CD4-positive, CD25-positive, alpha-beta regulatory T cell (primary cell): ENCODE results near the gene LRRK1. TPM values are rescaled to one million over a fixed set of nuclear protein-coding genes. Genes with fewer than 3 reads are reported as not detected.

ENCODE experiments used
- ATAC-seq, 2 donors: fragments of 150-1000 bp; cut with Tn5 transposase; one replicate each; pipeline ENCODE4 v1.10.0; 2021; ENCODE audit warnings: low read depth in 2 of 2, moderate number of reproducible peaks in 2 of 2, moderate library complexity in 1 of 2
- DNase-seq, 3 donors: peaks; one replicate each; pipeline versions ENCODE4 v3.0.0 to v3.0.0-alpha.2; 2012 to 2022; ENCODE audit warnings: mixed read lengths in 1 of 3
- H3K27ac ChIP-seq: one replicate; pipeline ENCODE4 v1.7.0; 2013; ENCODE audit warnings: mild to moderate bottlenecking, low read length; ENCODE audit not compliant: insufficient read depth, poor library complexity, severe bottlenecking
- H3K27me3 ChIP-seq: one replicate; pipeline ENCODE4 v1.7.0; 2013; ENCODE audit warnings: low read length; ENCODE audit not compliant: control insufficient read depth, insufficient read depth
- H3K36me3 ChIP-seq: one replicate; pipeline ENCODE4 v1.7.0; 2013; ENCODE audit warnings: mild to moderate bottlenecking, low read length, moderate library complexity; ENCODE audit not compliant: control insufficient read depth, insufficient read depth
- H3K4me1 ChIP-seq: 2 replicates; pipeline ENCODE4 v1.7.0; 2013; ENCODE audit warnings: mild to moderate bottlenecking, low read length; ENCODE audit not compliant: insufficient read depth, control insufficient read depth, poor library complexity, severe bottlenecking
- H3K4me3 ChIP-seq: one replicate; pipeline ENCODE4 v1.7.0; 2013; ENCODE audit warnings: low read depth, mild to moderate bottlenecking, low read length, moderate library complexity
- H3K9me3 ChIP-seq, 2 experiments: 1 replicate in 1 of 2; 2 replicates in 1 of 2; pipeline ENCODE4 v1.7.0; 2013; ENCODE audit warnings: low read length in 2 of 2, mild to moderate bottlenecking in 1 of 2, moderate library complexity in 1 of 2; ENCODE audit not compliant: control insufficient read depth in 2 of 2
- H3K27ac Mint-ChIP-seq, 3 donors: one replicate each; pipeline ENCODE4 v1.8.0; 2020 to 2022; ENCODE audit warnings: mild to moderate bottlenecking in 3 of 3, mixed read lengths in 3 of 3, moderate library complexity in 2 of 3
- H3K27me3 Mint-ChIP-seq: one replicate; pipeline ENCODE4 v1.8.0; 2022; ENCODE audit warnings: mild to moderate bottlenecking, mixed read lengths
- H3K36me3 Mint-ChIP-seq: one replicate; pipeline ENCODE4 v1.8.0; 2020; ENCODE audit warnings: mixed read lengths
- H3K4me1 Mint-ChIP-seq, 4 donors: one replicate each; pipeline ENCODE4 v1.8.0; 2020 to 2022; ENCODE audit warnings: mixed read lengths in 4 of 4, mild to moderate bottlenecking in 1 of 4
- H3K4me3 Mint-ChIP-seq, 4 donors: one replicate each; pipeline ENCODE4 v1.8.0; 2020 to 2022; ENCODE audit warnings: mild to moderate bottlenecking in 4 of 4, mixed read lengths in 4 of 4, moderate library complexity in 3 of 4
- H3K9me3 Mint-ChIP-seq, 7 donors: one replicate each; pipeline ENCODE4 v1.8.0; 2020 to 2022; ENCODE audit warnings: mixed read lengths in 7 of 7, mild to moderate bottlenecking in 3 of 7, moderate library complexity in 2 of 7
- polyA plus RNA-seq, 4 donors: library from polyadenylated mRNA; unstranded; fragments of 300-500 nt; fragmentation: Illumina TruSeq; gene quantifications; one replicate each; pipeline ENCODE4 v1.2.3, GENCODE V29; 2021
- total RNA-seq: library from RNA; stranded (reverse); gene quantifications from one replicate; pipeline ENCODE4 v1.2.3, GENCODE V29; 2022

LRRK1 gene
- total and polyA plus RNA-seq, 5 donors from 2014 or later = 0.06 to 0.17 TPM; not detected in 3

- Mint-ChIP-seq H3K27me3 (peaks cover 40% of the 10 kb centered on the region), H3K4me3 (peak overlapping the region; percentile 33 to 62 (median 47)), H3K27ac (no peak overlapping the region), H3K36me3 (no peaks in the 10 kb centered on the region), H3K9me3 (peaks cover 0 to 2% (median 0%) of the 10 kb centered on the region in 7 donors), H3K4me1 (peaks cover 5 to 23% (median 7%) of the 10 kb centered on the region in 4 donors)
- H3K4me1 ChIP-seq = peaks cover 12% of the 10 kb centered on the region
- no peaks in the 10 kb centered on the region for H3K36me3 ChIP-seq
- H3K27me3 ChIP-seq = peaks cover 28% of the 10 kb centered on the region
- DNase-seq (no peak), ATAC-seq (no peak)
- H3K4me3 ChIP-seq = no peak overlapping the region
- no peaks in the 10 kb centered on the region for H3K9me3 ChIP-seq
- H3K27ac ChIP-seq = no peak overlapping the region
Observed at GRCh38 chr15:100919481-100920405, 586 bp downstream of the LRRK1 start.

- H3K4me1 Mint-ChIP-seq = peaks cover 5 to 23% (median 7%) of the 10 kb centered on the region in 4 donors
- Histone ChIP-seq H3K27ac (no peak overlapping the region), H3K27me3 (peaks cover 28% of the 10 kb centered on the region), H3K36me3 (no peaks in the 10 kb centered on the region), H3K4me1 (peaks cover 12% of the 10 kb centered on the region), H3K9me3 (no peaks in the 10 kb centered on the region), H3K4me3 (no peak overlapping the region)
- ATAC-seq (no peak), DNase-seq (no peak)
- H3K9me3 Mint-ChIP-seq = peaks cover 0 to 2% (median 0%) of the 10 kb centered on the region in 7 donors
- peaks cover 37% of the 10 kb centered on the region for H3K27me3 Mint-ChIP-seq
- H3K36me3 Mint-ChIP-seq = no peaks in the 10 kb centered on the region
- H3K4me3 Mint-ChIP-seq = peak overlapping the region; percentile 33 to 62 (median 52)
- no peak overlapping the region for H3K27ac Mint-ChIP-seq
Observed at GRCh38 chr15:100920516-100921135, 1.5 kb downstream of the LRRK1 start.

- no peak for DNase-seq
- H3K4me3 ChIP-seq = no peak overlapping the region
- peaks cover 21% of the 10 kb centered on the region for H3K27me3 ChIP-seq
- peaks cover 12% of the 10 kb centered on the region for H3K4me1 ChIP-seq
- H3K36me3 ChIP-seq = no peaks in the 10 kb centered on the region
- H3K27ac ChIP-seq = no peak overlapping the region
- no peak overlapping the region for H3K27ac Mint-ChIP-seq
- peaks cover 0 to 2% (median 0%) of the 10 kb centered on the region in 7 donors for H3K9me3 Mint-ChIP-seq
- no peak overlapping the region for H3K4me3 Mint-ChIP-seq
- H3K36me3 Mint-ChIP-seq = no peaks in the 10 kb centered on the region
- H3K9me3 ChIP-seq = no peaks in the 10 kb centered on the region
- peaks cover 5 to 21% (median 7%) of the 10 kb centered on the region in 4 donors for H3K4me1 Mint-ChIP-seq
- ATAC-seq = no peak
- H3K27me3 Mint-ChIP-seq = peaks cover 32% of the 10 kb centered on the region
Observed at GRCh38 chr15:100922192-100923040, 3.3 kb downstream of the LRRK1 start.

- H3K27ac Mint-ChIP-seq = no peak overlapping the region
- no peak overlapping the region for H3K4me3 Mint-ChIP-seq
- Histone ChIP-seq H3K36me3 (no peaks in the 10 kb centered on the region), H3K9me3 (no peaks in the 10 kb centered on the region), H3K27me3 (peaks cover 16% of the 10 kb centered on the region), H3K4me1 (peaks cover 8% of the 10 kb centered on the region), H3K27ac (no peak overlapping the region), H3K4me3 (no peak overlapping the region)
- no peak for ATAC-seq
- H3K4me1 Mint-ChIP-seq = peaks cover 5 to 20% (median 7%) of the 10 kb centered on the region in 4 donors
- peaks cover 31% of the 10 kb centered on the region for H3K27me3 Mint-ChIP-seq
- peaks cover 0 to 2% (median 0%) of the 10 kb centered on the region in 7 donors for H3K9me3 Mint-ChIP-seq
- H3K36me3 Mint-ChIP-seq = no peaks in the 10 kb centered on the region
- no peak for DNase-seq
Observed at GRCh38 chr15:100923076-100923475, 3.9 kb downstream of the LRRK1 start.

GRCh38 chr15:100923902-100924301 is 4.7 kb downstream of the LRRK1 start:
- Mint-ChIP-seq H3K27ac (no peak overlapping the region), H3K4me1 (peaks cover 4 to 13% (median 6%) of the 10 kb centered on the region in 4 donors), H3K9me3 (peaks cover 0 to 4% (median 0%) of the 10 kb centered on the region in 7 donors), H3K27me3 (peaks cover 27% of the 10 kb centered on the region), H3K4me3 (no peak overlapping the region), H3K36me3 (no peaks in the 10 kb centered on the region)
- ATAC-seq (no peak), DNase-seq (no peak)
- H3K9me3 ChIP-seq = no peaks in the 10 kb centered on the region
- no peak overlapping the region for H3K4me3 ChIP-seq
- H3K27me3 ChIP-seq = peaks cover 16% of the 10 kb centered on the region
- H3K4me1 ChIP-seq = peaks cover 5% of the 10 kb centered on the region
- H3K27ac ChIP-seq = no peak overlapping the region
- no peaks in the 10 kb centered on the region for H3K36me3 ChIP-seq

GRCh38 chr15:100924436-100924835 is 5.3 kb downstream of the LRRK1 start:
- Mint-ChIP-seq H3K4me1 (peaks cover 4 to 13% (median 6%) of the 10 kb centered on the region in 4 donors), H3K36me3 (no peaks in the 10 kb centered on the region), H3K9me3 (peaks cover 0 to 5% (median 0%) of the 10 kb centered on the region in 7 donors), H3K27me3 (peaks cover 27% of the 10 kb centered on the region), H3K27ac (no peak overlapping the region), H3K4me3 (no peak overlapping the region)
- DNase-seq (no peak), ATAC-seq (no peak)
- no peaks in the 10 kb centered on the region for H3K36me3 ChIP-seq
- peaks cover 16% of the 10 kb centered on the region for H3K27me3 ChIP-seq
- peaks cover 5% of the 10 kb centered on the region for H3K4me1 ChIP-seq
- no peak overlapping the region for H3K27ac ChIP-seq
- H3K9me3 ChIP-seq = no peaks in the 10 kb centered on the region
- no peak overlapping the region for H3K4me3 ChIP-seq

GRCh38 chr15:100925480-100925879 is 6.3 kb downstream of the LRRK1 start:
- Mint-ChIP-seq H3K9me3 (peaks cover 0 to 5% (median 0%) of the 10 kb centered on the region in 7 donors), H3K27ac (no peak overlapping the region), H3K27me3 (peaks cover 24% of the 10 kb centered on the region), H3K4me1 (peaks cover 4 to 7% (median 6%) of the 10 kb centered on the region in 4 donors), H3K36me3 (no peaks in the 10 kb centered on the region), H3K4me3 (no peak overlapping the region)
- H3K36me3 ChIP-seq = no peaks in the 10 kb centered on the region
- peaks cover 10% of the 10 kb centered on the region for H3K27me3 ChIP-seq
- ATAC-seq (no peak), DNase-seq (no peak)
- no peaks in the 10 kb centered on the region for H3K9me3 ChIP-seq
- H3K27ac ChIP-seq = no peak overlapping the region
- no peak overlapping the region for H3K4me3 ChIP-seq
- no peaks in the 10 kb centered on the region for H3K4me1 ChIP-seq
